Measurements from ENCODE around the gene EN2. TPM values are rescaled to one million over a fixed set of nuclear protein-coding genes. Genes with fewer than 3 reads are reported as not detected.

EN2 gene
- total RNA-seq, 2 experiments from 2014 or later: not detected

DNA sequence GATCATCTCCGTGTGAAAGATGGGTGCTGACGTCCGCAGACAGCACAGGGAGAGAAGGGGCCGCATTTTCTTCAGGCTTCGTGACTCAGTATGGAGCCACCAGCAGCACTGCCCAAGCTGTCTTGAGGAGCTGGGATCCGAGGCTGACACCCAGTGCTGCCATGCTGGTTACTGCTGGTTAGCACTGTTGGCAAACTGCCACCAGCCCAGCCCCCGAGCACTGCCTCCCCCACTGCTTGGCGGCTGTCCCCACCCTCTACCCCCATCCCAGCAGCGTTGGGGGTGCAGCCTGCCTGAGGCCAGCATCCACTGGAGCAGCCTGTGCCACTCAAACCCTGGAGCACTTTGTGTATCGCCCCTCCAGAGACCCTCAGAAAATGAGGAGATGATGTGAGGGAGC, 35.8 kb upstream of the EN2 start:
- H3K4me3 Mint-ChIP-seq: no peak overlapping the region
- no peaks in the 10 kb centered on the region for H3K9me3 Mint-ChIP-seq
- H3K27me3 Mint-ChIP-seq: no peaks in the 10 kb centered on the region
- no peak for DNase-seq
- H3K27ac Mint-ChIP-seq: no peak overlapping the region
- H3K4me1 Mint-ChIP-seq: no peaks in the 10 kb centered on the region
- H3K36me3 Mint-ChIP-seq (ENCODE audit: low read depth): no peaks in the 10 kb centered on the region
- CTCF ChIA-PET: no interaction called here
- POLR2A ChIA-PET: no interaction called here

DNA sequence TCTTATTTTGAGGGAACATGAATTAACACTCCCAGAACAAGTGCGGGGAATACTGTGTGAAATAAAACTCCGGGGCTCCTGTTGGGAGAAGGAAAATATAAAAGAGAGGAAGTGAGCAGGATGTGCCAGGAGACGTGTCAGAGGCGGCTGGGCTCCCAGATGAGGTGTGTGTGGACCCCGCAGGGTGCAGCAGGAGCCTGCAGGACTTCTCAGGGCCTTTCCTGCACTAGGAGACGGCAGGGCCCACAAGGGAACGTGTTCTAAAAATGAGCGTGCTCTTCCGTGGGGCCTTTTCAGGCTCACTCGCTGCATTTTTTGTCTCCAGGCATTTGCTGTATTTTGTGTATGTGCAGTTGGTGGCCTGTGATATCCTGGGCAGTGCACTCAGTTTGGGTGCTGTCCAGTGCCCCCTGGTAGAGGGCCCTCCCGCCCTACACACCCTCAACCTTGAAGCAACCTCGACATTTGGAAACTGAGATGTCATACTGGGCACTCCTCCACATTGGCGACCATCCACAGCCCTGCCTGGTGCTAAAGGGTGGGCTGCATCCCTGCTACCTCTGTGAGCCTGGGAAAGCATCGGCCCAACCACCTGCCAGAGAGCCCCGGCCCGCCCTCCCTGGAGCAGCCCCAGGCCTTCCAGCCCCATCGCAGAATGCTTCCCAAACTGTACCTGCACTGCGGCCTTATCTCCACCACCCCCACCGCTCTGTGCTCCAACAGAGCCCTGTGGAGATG, 35.2 kb upstream of the EN2 start:
- H3K36me3 Mint-ChIP-seq (ENCODE audit: low read depth): no peaks in the 10 kb centered on the region
- H3K27me3 Mint-ChIP-seq: no peaks in the 10 kb centered on the region
- ChIA-PET CTCF (no interaction called here), POLR2A (no interaction called here)
- H3K9me3 Mint-ChIP-seq: no peaks in the 10 kb centered on the region
- DNase-seq: no peak
- no peak overlapping the region for H3K27ac Mint-ChIP-seq
- H3K4me1 Mint-ChIP-seq: no peaks in the 10 kb centered on the region
- no peak overlapping the region for H3K4me3 Mint-ChIP-seq

DNA sequence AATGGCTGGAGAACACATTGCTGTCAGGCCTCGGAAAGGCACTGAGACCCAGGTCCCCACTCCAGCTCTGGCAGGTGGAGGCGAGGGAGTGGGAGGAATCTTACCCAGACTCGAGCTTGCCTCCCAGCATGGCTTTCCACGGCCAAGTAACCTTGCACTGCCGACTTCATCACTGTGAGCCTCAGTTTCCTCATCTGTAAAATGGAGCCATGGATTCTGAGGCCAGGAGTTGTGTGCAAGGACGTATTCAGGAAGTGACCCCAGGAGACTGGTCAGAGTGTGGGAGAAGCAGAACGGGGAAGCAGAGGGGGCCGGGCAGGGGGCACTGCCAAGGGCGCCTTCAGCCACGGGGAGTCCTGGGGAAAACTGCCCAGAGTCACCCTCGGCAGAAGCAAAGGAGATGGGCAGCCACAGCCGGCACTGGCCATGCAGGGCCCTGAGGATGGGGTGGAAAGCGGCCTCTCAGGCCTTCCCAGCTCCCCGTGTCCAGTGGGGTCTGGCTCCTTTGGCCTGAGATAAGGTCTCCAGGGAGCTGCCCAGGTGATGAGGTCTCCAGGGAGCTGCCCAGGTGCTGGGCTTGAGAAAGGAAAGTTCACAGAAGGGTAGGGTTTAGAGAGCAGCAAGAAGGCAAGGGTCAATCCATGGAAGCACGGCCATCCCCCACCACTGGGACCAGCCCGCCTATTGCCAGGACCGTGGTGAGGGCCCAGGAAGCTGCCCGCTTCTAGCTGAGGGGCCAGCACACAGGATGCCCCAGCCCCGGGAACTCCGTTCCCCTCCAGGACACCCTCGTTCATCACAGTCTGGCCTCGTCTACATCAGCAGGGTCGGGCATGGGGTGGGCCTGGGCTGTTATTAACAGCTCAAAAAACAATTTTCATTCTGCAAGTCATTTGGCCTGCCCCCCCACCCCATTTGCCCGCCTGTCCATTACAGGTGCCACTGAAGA, 34.3 kb upstream of the EN2 start:
- ChIA-PET CTCF (no interaction called here), POLR2A (no interaction called here)
- H3K4me1 Mint-ChIP-seq: no peaks in the 10 kb centered on the region
- no peak for DNase-seq
- H3K9me3 Mint-ChIP-seq: no peaks in the 10 kb centered on the region
- H3K27ac Mint-ChIP-seq: no peak overlapping the region
- no peaks in the 10 kb centered on the region for H3K27me3 Mint-ChIP-seq
- H3K36me3 Mint-ChIP-seq (ENCODE audit: low read depth): no peaks in the 10 kb centered on the region
- H3K4me3 Mint-ChIP-seq: no peak overlapping the region

DNA sequence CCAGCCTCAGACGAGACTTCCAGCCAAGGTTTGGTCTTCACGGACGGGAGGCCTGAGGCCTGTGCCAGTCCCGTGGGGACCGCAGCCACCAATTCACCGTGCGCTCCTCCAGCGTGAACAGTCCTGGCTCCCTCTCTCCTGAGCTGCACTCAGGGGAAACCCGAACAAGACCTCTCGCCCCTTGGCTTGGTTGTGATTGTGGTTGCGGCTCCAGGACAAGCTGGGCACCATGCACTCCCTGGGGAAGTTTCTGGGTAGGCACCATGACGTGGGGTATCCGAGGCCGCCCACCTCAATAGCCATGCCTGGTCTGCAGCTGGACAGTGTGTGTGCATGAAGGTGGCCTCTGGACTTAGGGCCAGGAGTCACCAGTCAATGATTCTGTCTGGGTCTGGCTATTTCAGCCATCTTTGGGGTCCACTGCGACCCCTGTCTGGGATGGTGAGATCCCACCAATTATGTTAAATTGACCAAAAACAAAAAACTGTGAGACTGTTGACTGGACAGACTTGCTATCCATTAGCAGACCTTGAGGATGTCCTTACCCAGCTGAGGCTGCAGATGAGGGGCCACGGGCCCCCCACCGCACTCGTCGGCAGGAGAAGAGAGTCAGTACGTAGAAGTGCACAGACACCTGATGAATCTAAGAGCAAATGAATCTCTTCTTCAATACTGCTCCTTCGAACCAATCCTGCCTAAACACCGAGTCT, 33.5 kb upstream of the EN2 start:
- ChIA-PET CTCF (no interaction called here), POLR2A (no interaction called here)
- DNase-seq: no peak
- Mint-ChIP-seq H3K4me3 (no peak overlapping the region), H3K9me3 (no peaks in the 10 kb centered on the region), H3K36me3 (ENCODE audit: low read depth) (no peaks in the 10 kb centered on the region), H3K27ac (no peak overlapping the region), H3K4me1 (no peaks in the 10 kb centered on the region), H3K27me3 (no peaks in the 10 kb centered on the region)

DNA sequence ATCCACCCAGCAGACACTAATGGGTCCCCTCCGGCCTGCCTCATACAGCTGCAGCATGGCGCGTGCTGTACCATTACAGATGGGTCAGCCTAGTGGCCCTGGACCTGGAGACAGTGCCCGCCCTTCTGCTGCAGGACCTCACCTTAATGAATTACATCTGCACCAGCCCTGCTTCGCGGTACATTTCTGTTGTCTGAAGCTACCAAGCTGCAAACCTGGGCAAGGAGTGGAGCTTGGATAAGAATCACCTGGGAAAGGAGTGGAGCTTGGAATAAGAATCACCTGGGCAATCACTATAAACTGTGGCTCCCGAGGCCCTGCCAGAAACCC, 33.0 kb upstream of the EN2 start:
- DNase-seq: no peak
- H3K36me3 Mint-ChIP-seq (ENCODE audit: low read depth): no peaks in the 10 kb centered on the region
- H3K4me3 Mint-ChIP-seq: no peak overlapping the region
- POLR2A ChIA-PET: no interaction called here
- H3K27me3 Mint-ChIP-seq: no peaks in the 10 kb centered on the region
- H3K9me3 Mint-ChIP-seq: no peaks in the 10 kb centered on the region
- CTCF ChIA-PET: no interaction called here
- H3K4me1 Mint-ChIP-seq: no peaks in the 10 kb centered on the region
- H3K27ac Mint-ChIP-seq: no peak overlapping the region

DNA sequence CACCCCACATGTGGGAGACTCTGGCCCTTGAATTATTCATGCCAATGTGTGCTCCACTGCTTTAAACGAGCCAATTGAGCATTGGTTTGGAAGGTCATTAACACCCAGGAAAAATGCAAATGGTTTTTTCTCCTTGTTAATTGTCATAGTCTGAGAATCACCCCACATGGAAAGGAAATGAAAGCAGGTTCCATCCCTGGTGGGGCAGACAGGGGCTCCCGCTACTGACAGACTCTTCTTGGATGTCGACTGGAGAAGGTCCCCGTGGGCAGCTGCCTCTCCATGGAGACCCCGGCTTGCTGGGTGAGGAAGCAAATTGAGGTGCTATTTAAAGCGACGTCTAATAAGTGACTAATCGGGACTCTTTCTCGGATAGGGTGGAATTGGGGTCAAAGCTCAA, 32.0 kb upstream of the EN2 start:
- Mint-ChIP-seq H3K27ac (no peak overlapping the region), H3K4me3 (no peak overlapping the region), H3K4me1 (no peaks in the 10 kb centered on the region), H3K36me3 (ENCODE audit: low read depth) (no peaks in the 10 kb centered on the region), H3K9me3 (no peaks in the 10 kb centered on the region), H3K27me3 (no peaks in the 10 kb centered on the region)
- CTCF ChIA-PET: no interaction called here
- POLR2A ChIA-PET: no interaction called here
- DNase-seq: no peak

DNA sequence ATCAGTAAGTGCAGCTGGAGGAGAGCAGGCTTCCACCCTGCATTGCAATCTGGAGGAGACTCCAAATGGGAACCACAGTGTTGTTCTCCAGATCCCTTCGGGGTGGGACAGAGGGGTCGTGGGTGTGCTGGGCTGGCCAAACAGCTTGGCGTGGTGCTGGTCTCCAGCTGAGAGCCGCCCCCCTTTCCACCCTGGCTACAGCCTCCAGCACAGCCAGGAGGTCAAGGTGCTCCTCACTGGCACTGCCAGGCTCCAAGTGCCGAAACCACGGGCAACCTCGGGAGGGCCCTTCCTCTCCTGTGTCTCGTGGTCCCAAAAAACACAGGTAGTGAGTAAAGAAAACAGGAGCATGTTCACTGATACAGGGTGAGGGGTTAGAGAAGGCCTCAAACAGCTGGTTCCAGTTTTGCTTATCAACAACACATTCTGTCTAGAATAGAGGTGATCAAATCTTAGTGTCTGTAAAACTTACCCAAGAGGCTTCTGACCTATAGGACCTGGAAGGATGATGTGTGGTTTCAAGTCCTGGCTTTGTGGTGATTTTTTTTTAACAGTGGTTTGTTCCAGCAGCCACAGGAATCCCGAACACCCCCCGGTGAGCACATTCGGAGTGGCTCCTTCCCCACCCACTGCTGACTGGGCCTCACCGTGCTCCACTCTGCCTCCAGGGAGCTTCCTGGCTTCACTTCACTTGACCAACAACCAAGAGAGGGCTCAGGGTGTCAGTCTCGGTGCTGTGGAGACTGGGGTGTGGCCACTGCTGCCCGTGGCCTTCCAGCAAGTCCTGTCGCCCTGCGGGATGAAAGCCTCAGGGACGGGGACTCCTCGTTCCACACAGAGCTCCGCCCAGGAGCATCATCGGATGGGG, 31.2 kb upstream of the EN2 start:
- DNase-seq: no peak
- POLR2A ChIA-PET: no interaction called here
- no peaks in the 10 kb centered on the region for H3K36me3 Mint-ChIP-seq (ENCODE audit: low read depth)

DNA sequence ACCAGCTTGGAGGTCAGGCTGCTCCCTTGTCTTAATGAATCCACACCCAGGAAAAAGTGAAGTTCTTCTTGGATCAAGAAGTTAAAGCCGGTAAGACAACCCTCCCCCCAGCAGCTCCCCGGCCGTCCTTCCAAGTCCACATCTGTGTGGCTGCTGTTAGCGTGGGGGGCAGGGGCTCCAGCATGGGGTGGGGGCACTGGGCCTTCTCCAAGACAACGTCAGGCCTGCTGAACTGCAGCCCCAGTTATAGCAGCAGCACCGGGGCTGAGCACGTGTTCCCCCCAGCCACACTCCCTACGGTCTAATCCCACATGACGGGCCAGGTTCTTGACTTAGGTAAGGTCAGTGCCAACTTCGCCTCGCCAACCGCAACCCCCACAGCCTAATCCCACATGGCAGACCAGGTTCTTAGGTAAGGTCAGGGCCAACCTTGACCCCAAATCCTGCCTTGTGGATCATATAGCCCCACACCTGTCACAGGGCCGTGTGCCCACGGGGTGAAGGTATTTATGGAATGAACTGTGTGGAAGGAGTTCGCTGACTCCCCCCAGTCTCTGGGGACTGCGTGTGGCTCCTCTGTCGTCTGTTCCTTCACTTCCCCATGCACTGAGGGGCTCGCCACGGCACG, 30.4 kb upstream of the EN2 start:
- Mint-ChIP-seq H3K9me3 (no peaks in the 10 kb centered on the region), H3K4me3 (no peak overlapping the region), H3K4me1 (no peaks in the 10 kb centered on the region), H3K27ac (no peak overlapping the region), H3K27me3 (no peaks in the 10 kb centered on the region), H3K36me3 (ENCODE audit: low read depth) (no peaks in the 10 kb centered on the region)
- POLR2A ChIA-PET: no interaction called here
- DNase-seq: no peak
- CTCF ChIA-PET: no interaction called here

More for the DNA sequence above, 31.2 kb upstream of the EN2 start:
- CTCF ChIA-PET: no interaction called here
- no peak overlapping the region for H3K4me3 Mint-ChIP-seq
- H3K27me3 Mint-ChIP-seq: no peaks in the 10 kb centered on the region
- H3K9me3 Mint-ChIP-seq: no peaks in the 10 kb centered on the region
- no peak overlapping the region for H3K27ac Mint-ChIP-seq
- no peaks in the 10 kb centered on the region for H3K4me1 Mint-ChIP-seq

DNA sequence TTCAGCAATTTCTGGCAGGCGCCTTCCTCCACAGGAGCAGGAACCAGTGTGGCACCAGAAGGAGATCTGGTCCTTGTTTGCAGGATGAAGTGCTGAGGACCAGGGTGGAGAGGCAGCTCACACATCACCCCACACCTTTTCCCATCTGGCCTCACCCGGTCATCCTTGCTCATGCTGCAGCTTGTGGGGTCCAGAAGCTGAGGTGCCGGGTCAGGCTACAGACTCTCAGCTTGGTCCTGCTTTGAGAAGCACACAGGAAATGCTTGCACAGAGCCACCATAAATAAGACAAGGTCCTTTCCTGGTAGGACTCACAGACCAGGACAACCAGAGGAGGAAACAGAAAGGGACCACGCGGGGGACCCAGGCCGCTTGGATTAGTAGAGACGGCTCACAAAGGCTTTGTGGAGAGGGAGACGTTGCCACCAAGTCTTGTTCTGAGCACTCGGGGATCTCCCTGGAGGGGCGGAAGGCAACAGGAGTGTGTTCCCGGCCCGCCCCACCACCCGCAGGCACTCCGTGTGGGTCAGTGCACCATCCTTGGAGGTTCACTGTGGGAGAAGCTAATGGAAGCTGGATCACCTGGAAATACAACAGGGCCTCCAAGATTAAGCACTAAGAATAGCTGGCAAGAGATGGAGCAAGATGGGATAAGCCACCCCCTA, 29.6 kb upstream of the EN2 start:
- Mint-ChIP-seq H3K27ac (no peak overlapping the region), H3K9me3 (no peaks in the 10 kb centered on the region), H3K27me3 (peaks cover under 1% of the 10 kb centered on the region), H3K4me3 (no peak overlapping the region), H3K4me1 (no peaks in the 10 kb centered on the region), H3K36me3 (ENCODE audit: low read depth) (no peaks in the 10 kb centered on the region)
- DNase-seq: no peak
- ChIA-PET POLR2A (no interaction called here), CTCF (no interaction called here)

DNA sequence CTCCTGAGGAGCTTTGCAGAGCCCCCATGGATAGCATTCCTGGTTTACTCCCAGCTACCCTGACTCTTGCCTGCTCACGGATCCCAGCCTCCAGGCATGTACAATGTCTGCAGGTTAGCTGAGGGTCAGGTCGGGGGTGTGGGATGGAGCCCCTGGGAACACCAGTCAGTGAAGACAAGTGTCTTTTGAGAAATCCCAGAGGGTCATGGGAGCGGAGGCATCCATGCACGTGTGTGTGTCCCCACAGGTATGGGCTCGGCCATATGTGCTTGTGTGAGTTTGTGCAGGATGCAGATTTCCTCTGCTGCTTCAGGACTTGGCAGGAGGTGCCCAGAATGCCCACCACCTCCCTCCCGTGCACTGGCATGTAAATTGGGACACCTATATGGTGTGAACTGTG, 28.3 kb upstream of the EN2 start:
- H3K4me1 Mint-ChIP-seq: no peaks in the 10 kb centered on the region
- H3K27ac Mint-ChIP-seq: no peak overlapping the region
- no peak overlapping the region for H3K4me3 Mint-ChIP-seq
- H3K36me3 Mint-ChIP-seq (ENCODE audit: low read depth): no peaks in the 10 kb centered on the region
- no peaks in the 10 kb centered on the region for H3K9me3 Mint-ChIP-seq
- H3K27me3 Mint-ChIP-seq: peaks cover 1% of the 10 kb centered on the region
- no peak for DNase-seq
- CTCF ChIA-PET: no interaction called here
- POLR2A ChIA-PET: no interaction called here

DNA sequence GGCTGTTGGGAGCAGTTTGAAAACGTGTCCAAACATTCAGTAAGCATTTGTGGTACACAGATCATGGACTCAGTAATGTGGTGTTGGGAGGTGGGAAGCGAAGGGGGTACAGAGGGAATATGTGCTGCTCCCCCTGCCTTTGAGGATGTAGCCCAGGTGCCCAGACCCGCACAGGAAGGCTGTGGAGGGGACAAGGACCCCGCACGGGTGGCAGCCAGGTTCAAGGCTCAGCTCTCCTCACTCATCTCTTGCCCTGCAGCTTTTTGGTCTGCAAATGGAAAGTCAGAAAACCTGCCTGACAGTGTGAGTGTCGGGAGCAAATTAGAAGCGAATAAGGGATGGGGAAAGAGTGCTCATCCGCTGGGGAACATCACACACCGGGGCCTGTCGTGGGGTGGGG, 27.3 kb upstream of the EN2 start:
- no peak for DNase-seq
- no peak overlapping the region for H3K4me3 Mint-ChIP-seq
- H3K27me3 Mint-ChIP-seq: peaks cover 1% of the 10 kb centered on the region
- no peaks in the 10 kb centered on the region for H3K36me3 Mint-ChIP-seq (ENCODE audit: low read depth)
- no peaks in the 10 kb centered on the region for H3K4me1 Mint-ChIP-seq
- ChIA-PET CTCF (no interaction called here), POLR2A (no interaction called here)
- H3K9me3 Mint-ChIP-seq: no peaks in the 10 kb centered on the region
- no peak overlapping the region for H3K27ac Mint-ChIP-seq

DNA sequence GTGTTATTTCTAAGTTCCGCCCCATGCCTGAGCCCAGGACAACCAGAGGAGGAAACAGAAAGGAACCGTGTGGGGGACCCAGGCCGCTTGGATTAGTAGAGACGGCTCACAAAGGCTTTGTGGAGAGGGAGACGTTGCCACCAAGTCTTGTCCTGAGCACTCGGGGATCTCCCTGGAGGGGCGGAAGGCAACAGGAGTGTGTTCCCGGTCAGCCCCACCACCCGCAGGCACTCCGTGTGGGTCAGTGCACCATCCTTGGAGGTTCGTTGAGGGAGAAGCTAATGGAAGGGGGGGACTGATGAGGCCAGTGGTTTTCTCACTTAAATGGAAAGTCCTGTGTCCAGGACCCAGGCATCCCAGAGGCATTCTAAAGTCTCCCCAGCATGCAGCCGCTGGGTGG, 26.7 kb upstream of the EN2 start:
- no peaks in the 10 kb centered on the region for H3K9me3 Mint-ChIP-seq
- no peak for DNase-seq
- peaks cover 2% of the 10 kb centered on the region for H3K27me3 Mint-ChIP-seq
- no peaks in the 10 kb centered on the region for H3K4me1 Mint-ChIP-seq
- ChIA-PET POLR2A (no interaction called here), CTCF (no interaction called here)
- no peak overlapping the region for H3K4me3 Mint-ChIP-seq
- H3K36me3 Mint-ChIP-seq (ENCODE audit: low read depth): no peaks in the 10 kb centered on the region
- no peak overlapping the region for H3K27ac Mint-ChIP-seq

All from activated CD4-positive, alpha-beta memory T cell treated with anti-CD3 and anti-CD28 coated beads, Interleukin-2, amount 10 ng/mL, durations not matched to agents 7 days and 5 days (primary cell).